Measurements from ENCODE around the gene GOLGA1.

DNA sequence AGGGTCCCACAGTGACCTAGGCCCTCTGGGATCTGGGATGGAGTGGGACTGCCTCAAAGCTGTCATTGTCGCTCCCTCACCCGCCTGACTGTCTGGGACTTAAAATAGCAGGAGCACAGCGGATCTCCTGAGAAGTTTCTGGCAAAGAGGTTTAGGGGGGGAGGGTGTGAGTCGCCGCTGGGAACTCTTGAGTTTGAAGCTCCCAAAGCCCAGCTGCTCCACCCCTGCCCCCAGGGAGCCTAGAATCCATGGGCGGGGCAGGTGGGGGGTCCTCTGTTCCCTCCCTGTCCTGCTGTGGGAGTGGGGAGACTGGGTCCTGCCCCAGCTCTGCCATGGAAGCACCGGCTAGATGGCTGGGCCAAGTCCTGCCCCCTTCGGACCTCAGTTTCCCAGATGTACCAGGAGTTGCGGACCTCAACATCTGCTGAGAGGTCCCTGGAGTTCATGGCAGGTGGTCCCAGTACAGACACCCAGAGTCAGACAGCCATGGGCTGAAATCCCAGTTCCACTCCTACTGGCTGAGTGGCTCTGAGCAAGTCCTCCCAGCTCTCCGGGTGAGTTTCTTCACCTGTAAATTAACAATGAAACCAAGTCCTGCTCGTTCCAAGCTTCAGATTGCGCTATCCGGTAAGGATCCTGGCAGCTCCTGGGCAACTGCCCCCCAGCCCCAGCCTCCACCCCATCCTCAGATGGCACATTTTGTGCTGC is 88.6 kb downstream of the GOLGA1 start:
- TF ChIP-seq, protein P1, sequence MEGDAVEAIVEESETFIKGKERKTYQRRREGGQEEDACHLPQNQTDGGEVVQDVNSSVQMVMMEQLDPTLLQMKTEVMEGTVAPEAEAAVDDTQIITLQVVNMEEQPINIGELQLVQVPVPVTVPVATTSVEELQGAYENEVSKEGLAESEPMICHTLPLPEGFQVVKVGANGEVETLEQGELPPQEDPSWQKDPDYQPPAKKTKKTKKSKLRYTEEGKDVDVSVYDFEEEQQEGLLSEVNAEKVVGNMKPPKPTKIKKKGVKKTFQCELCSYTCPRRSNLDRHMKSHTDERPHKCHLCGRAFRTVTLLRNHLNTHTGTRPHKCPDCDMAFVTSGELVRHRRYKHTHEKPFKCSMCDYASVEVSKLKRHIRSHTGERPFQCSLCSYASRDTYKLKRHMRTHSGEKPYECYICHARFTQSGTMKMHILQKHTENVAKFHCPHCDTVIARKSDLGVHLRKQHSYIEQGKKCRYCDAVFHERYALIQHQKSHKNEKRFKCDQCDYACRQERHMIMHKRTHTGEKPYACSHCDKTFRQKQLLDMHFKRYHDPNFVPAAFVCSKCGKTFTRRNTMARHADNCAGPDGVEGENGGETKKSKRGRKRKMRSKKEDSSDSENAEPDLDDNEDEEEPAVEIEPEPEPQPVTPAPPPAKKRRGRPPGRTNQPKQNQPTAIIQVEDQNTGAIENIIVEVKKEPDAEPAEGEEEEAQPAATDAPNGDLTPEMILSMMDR (conservative IDR thresholded peaks at IDR 0.05 in 1 of 2, IDR thresholded peaks at IDR 0.05 in 1 of 2; ENCODE audit: extremely low read depth in 1 of 2, insufficient read depth in 1 of 2, low read depth in 1 of 2, low read length in 2 of 2) = no peak
- TF ChIP-seq EZH2 (IDR thresholded peaks at IDR 0.05; ENCODE audit: borderline replicate concordance, low read length) = no peak
